Measurements from ENCODE around the gene RBFOX2.
"Not testable (repeated sequence)": the region's sequence is repeated elsewhere in the genome, so short reads cannot be mapped to it uniquely, and the experiment has no call there.

The RBFOX2 gene

GRCh38 chr22:36003972-36004674, 24.5 kb downstream of the RBFOX2 start:
- no peak for DNase-seq

GRCh38 chr22:36002718-36003260, 25.8 kb downstream of the RBFOX2 start:
- no peak for DNase-seq

- no peak for DNase-seq
Observed at GRCh38 chr22:36002084-36002483, 26.5 kb downstream of the RBFOX2 start.

GRCh38 chr22:35998748-35999147, 29.9 kb downstream of the RBFOX2 start:
- DNase-seq = no peak

- no peak for DNase-seq
Observed at GRCh38 chr22:35997438-35997837, 31.2 kb downstream of the RBFOX2 start.

- DNase-seq = no peak
Observed at GRCh38 chr22:35996596-35996995, 32.0 kb downstream of the RBFOX2 start.

- no peak for DNase-seq
Observed at GRCh38 chr22:35995772-35996171, 32.9 kb downstream of the RBFOX2 start.

GRCh38 chr22:35995348-35995747, 33.3 kb downstream of the RBFOX2 start:
- DNase-seq = no peak

- not testable (repeated sequence) for DNase-seq
Observed at GRCh38 chr22:35993727-35994126, 34.9 kb downstream of the RBFOX2 start.

GRCh38 chr22:35993048-35993714, 35.4 kb downstream of the RBFOX2 start:
- DNase-seq = no peak

- DNase-seq = no peak
Observed at GRCh38 chr22:35991168-35991567, 37.5 kb downstream of the RBFOX2 start.

GRCh38 chr22:35988030-35988429, 40.6 kb downstream of the RBFOX2 start:
- DNase-seq = no peak

GRCh38 chr22:35987487-35987886, 41.1 kb downstream of the RBFOX2 start:
- DNase-seq = no peak

GRCh38 chr22:35986088-35986487, 42.5 kb downstream of the RBFOX2 start:
- no peak for DNase-seq

- DNase-seq = no peak
Observed at GRCh38 chr22:35985371-35985770, 43.3 kb downstream of the RBFOX2 start.

- DNase-seq = no peak
Observed at GRCh38 chr22:35984183-35985175, 44.1 kb downstream of the RBFOX2 start.

- DNase-seq = peak; percentile 28
Observed at GRCh38 chr22:35981900-35982299, 46.7 kb downstream of the RBFOX2 start.

GRCh38 chr22:35978889-35979288, 49.7 kb downstream of the RBFOX2 start:
- no peak for DNase-seq

GRCh38 chr22:35978201-35978600, 50.4 kb downstream of the RBFOX2 start:
- no peak for DNase-seq

- DNase-seq = no peak
Observed at GRCh38 chr22:35977136-35977535, 51.5 kb downstream of the RBFOX2 start.

- DNase-seq = no peak
Observed at GRCh38 chr22:35973388-35973787, 55.2 kb downstream of the RBFOX2 start.

GRCh38 chr22:35972559-35972958, 56.1 kb downstream of the RBFOX2 start:
- no peak for DNase-seq

- no peak for DNase-seq
Observed at GRCh38 chr22:35971456-35972119, 57.0 kb downstream of the RBFOX2 start.
